Activated T-cell treated with anti-CD3 and anti-CD28 coated beads, Interleukin-2, amount 50 U/mL, for 24 hours (primary cell): Measurements from ENCODE around the gene UGT2A3.

Experiments used
- DNase-seq: peaks from one replicate; pipeline ENCODE4 v3.0.0-alpha.2; 2020
- H3K27ac Mint-ChIP-seq: 2 replicates; pipeline ENCODE4 v1.8.0; 2020; ENCODE audit warnings: mild to moderate bottlenecking, mixed read lengths
- H3K27me3 Mint-ChIP-seq: 2 replicates; pipeline ENCODE4 v1.8.0; 2020; ENCODE audit warnings: mixed read lengths
- H3K36me3 Mint-ChIP-seq: 2 replicates; pipeline ENCODE4 v1.8.0; 2020; ENCODE audit warnings: low read depth, mixed read lengths
- H3K4me1 Mint-ChIP-seq: 2 replicates; pipeline ENCODE4 v1.8.0; 2020; ENCODE audit warnings: low read depth, mixed read lengths
- H3K4me3 Mint-ChIP-seq: 2 replicates; pipeline ENCODE4 v1.8.0; 2020; ENCODE audit warnings: mild to moderate bottlenecking, moderate library complexity, mixed read lengths
- H3K9me3 Mint-ChIP-seq: 2 replicates; pipeline ENCODE4 v1.8.0; 2020; ENCODE audit warnings: mixed read lengths

The UGT2A3 gene

DNA sequence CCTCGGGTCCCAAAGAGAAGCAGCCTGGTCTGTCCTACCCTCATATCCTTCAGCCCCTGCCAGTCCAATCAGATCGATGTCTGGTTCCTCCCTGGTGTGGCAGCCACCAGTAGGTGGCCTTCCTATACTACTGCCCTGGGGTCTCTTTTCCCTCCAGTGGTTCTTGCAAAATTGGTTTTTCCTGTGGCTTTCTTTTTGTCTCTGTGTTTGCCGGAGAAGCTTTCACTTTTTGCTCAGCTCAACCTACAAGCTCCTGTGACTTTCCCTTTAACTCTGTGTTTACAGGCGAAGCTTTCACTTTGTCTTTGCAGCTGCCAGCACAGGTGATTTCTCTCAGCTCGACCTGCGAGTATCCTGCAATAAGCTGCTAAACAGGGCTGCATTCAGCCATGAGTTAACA lies 46.8 kb downstream of the UGT2A3 start:
- no peak for DNase-seq
- Mint-ChIP-seq H3K4me1 (no peaks in the 10 kb centered on the region), H3K27me3 (peaks cover 3% of the 10 kb centered on the region), H3K27ac (no peak overlapping the region), H3K4me3 (no peak overlapping the region), H3K36me3 (no peaks in the 10 kb centered on the region), H3K9me3 (peaks cover 2% of the 10 kb centered on the region)

DNA sequence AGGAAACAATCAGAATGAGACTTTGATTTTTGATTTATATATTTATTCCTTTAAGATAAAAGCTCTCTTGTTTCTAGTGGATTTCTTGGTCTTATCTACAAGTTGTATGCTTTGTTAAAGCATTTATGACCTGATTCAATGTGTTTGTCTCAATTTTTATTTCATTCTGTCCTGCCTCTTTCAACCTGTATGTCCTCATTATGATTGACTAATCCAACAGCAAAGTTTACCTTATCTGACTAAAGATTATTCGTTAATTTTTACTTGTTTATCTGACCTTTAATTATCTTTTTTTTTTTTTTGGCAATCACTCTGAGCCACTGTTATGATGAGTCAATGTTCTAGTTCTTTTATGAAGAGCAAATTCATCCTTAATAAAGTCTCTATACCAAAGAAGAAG lies 54.9 kb downstream of the UGT2A3 start:
- Mint-ChIP-seq H3K27me3 (no peaks in the 10 kb centered on the region), H3K36me3 (no peaks in the 10 kb centered on the region), H3K4me1 (no peaks in the 10 kb centered on the region), H3K27ac (no peak overlapping the region), H3K4me3 (no peak overlapping the region), H3K9me3 (no peaks in the 10 kb centered on the region)
- DNase-seq: no peak

DNA sequence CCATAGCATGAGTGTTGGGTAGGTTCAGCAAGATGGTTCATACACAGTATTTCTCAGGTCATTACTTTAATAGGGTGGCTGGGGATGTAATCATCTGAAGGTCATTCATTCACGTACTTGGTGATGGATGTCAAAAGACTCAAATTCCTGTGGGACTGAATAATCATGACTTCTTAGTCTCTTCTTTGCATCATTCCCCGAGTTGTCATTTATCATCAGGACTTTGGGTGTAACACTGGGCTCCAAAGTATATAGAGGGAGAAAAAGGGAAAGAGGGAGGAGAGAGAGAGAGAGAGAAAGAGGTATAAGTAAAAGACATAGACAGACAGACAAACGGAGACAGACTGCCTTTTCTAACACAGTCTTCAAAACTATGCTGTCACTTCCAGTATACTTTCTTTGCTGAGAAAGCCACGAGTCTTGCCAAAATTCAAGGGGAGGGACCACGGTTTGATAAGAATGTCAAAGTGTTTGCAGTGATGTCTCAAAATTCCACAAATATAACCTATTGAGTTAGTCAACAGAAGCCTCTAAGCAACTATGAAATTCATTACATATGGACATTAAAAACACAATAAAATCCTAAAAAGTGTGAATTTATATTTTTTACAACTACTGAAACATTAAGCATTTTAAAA lies 55.9 kb downstream of the UGT2A3 start:
- H3K27me3 Mint-ChIP-seq: no peaks in the 10 kb centered on the region
- no peaks in the 10 kb centered on the region for H3K36me3 Mint-ChIP-seq
- DNase-seq: no peak
- H3K4me1 Mint-ChIP-seq: no peaks in the 10 kb centered on the region
- H3K4me3 Mint-ChIP-seq: no peak overlapping the region
- no peak overlapping the region for H3K27ac Mint-ChIP-seq
- no peaks in the 10 kb centered on the region for H3K9me3 Mint-ChIP-seq

DNA sequence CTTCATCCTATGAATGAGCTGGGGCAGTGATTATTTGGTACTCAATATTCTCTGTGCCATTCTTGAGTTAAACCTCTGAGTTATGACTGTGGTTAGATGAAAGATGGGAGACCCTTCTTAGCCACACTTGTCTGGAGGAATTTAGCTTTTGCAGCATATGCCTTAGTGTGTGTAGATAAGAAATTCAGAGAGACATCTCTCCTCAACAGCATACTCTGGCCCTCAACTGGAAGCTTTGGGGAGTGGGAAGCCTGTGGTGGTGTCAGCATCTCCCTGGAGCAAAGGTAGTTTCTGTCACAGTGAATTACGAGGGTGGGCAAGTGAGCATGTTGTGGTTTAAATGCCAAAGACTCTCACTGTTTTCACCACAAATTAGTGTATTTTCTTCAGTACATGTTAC lies 58.7 kb downstream of the UGT2A3 start:
- H3K27me3 Mint-ChIP-seq: no peaks in the 10 kb centered on the region
- H3K9me3 Mint-ChIP-seq: no peaks in the 10 kb centered on the region
- H3K4me1 Mint-ChIP-seq: no peaks in the 10 kb centered on the region
- DNase-seq: no peak
- no peak overlapping the region for H3K27ac Mint-ChIP-seq
- H3K4me3 Mint-ChIP-seq: no peak overlapping the region
- H3K36me3 Mint-ChIP-seq: no peaks in the 10 kb centered on the region

DNA sequence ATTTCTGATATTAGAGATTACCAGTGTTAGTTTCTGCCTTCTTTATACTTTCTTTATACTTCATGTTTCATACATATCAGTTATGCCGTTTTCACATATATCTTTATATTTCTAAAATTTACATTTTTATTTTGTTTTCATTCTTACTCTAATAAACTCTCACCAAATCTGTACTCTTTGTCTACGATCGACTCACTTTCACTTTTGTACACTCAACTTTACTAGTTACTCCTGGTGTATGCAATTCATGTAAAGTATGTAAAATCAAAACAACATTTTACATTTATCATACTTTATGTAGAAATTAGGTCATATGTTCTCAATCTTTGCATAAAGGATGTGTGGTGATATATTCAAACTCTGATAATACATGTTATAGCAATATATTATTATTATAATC lies 59.9 kb downstream of the UGT2A3 start:
- Mint-ChIP-seq H3K4me1 (no peaks in the 10 kb centered on the region), H3K36me3 (no peaks in the 10 kb centered on the region), H3K27ac (no peak overlapping the region), H3K9me3 (no peaks in the 10 kb centered on the region), H3K27me3 (no peaks in the 10 kb centered on the region), H3K4me3 (no peak overlapping the region)
- DNase-seq: no peak

DNA sequence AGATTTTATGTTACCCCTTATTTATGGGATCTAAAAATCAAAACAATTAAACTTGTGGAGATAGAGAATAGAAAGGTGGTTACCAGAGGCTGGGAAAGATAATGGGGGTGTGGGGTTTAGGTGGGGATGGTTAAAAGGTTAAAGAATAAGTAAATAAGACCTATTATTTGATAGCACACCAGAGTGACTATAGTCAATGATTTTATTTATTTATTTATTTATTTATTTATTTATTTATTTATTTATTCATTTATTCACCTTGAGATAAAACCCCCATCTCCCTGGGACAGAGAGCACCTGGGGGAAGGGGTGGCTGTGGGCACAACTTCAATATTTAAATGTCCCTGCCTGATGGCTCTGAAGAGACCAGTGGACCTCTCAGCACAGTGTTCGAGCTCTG lies 66.1 kb downstream of the UGT2A3 start:
- no peaks in the 10 kb centered on the region for H3K27me3 Mint-ChIP-seq
- no peaks in the 10 kb centered on the region for H3K9me3 Mint-ChIP-seq
- no peaks in the 10 kb centered on the region for H3K36me3 Mint-ChIP-seq
- no peak overlapping the region for H3K27ac Mint-ChIP-seq
- no peak for DNase-seq
- no peak overlapping the region for H3K4me3 Mint-ChIP-seq
- H3K4me1 Mint-ChIP-seq: no peaks in the 10 kb centered on the region

DNA sequence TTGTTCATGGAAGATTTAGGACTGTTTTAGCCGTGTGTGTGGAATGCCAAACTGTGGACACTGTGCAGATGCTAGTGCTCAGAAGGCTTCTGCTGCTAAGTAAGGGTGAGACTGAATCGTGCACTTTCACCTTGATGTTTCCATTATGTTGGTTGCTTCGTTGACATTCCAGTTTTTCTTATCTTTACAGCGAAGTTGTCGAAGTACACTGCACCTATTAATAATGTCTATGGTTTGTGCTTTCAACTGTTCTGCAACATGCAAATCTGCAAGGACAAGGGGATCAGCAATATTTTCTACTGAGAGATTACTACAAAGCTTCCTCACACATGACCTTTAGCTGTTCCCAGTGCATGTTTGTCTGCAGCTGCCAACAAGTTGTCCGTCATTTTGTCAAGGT lies 67.7 kb downstream of the UGT2A3 start:
- no peak for DNase-seq

More for the DNA sequence above, 67.7 kb downstream of the UGT2A3 start:
- Mint-ChIP-seq H3K4me3 (no peak overlapping the region), H3K9me3 (no peaks in the 10 kb centered on the region), H3K36me3 (no peaks in the 10 kb centered on the region), H3K27ac (no peak overlapping the region), H3K27me3 (no peaks in the 10 kb centered on the region), H3K4me1 (no peaks in the 10 kb centered on the region)
